HepG2 (cell line): ENCODE results near the gene IL17RC. TPM values are rescaled to one million over a fixed set of nuclear protein-coding genes. Genes with fewer than 3 reads are reported as not detected.
A peak's percentile ranks its signal among the peaks of the same experiment; 100 is the strongest.

ENCODE experiments used
- BCL6 ChIP-seq: IDR thresholded peaks from 2 replicates; pipeline ENCODE4 v1.6.1; 2016; ENCODE audit warnings: missing genetic modification reagents, missing compliant biosample characterization
- FOXA3 ChIP-seq: IDR thresholded peaks from 2 replicates; pipeline ENCODE4 v1.6.1; 2016; ENCODE audit warnings: missing genetic modification reagents, missing compliant biosample characterization
- POLR2AphosphoS5 ChIP-seq: IDR thresholded peaks from 2 replicates; pipeline ENCODE4 v1.6.1; 2012; ENCODE audit warnings: low read depth, low read length
- ZBTB38 ChIP-seq: sonication (generic); formaldehyde crosslinking; IDR thresholded peaks from 2 replicates; pipeline ENCODE4 v1.5.1; 2020; ENCODE audit warnings: mild to moderate bottlenecking, missing genetic modification reagents
- ZNF30 ChIP-seq: sonication (generic); formaldehyde crosslinking; IDR thresholded peaks from 2 replicates; pipeline ENCODE4 v1.5.0; 2020; ENCODE audit warnings: mild to moderate bottlenecking, missing genetic modification reagents
- ZNF34 ChIP-seq: sonication (generic); formaldehyde crosslinking; IDR thresholded peaks from 2 replicates; pipeline ENCODE4 v1.4.0; 2020; ENCODE audit warnings: mild to moderate bottlenecking, missing genetic modification reagents, borderline replicate concordance
- ZNF530 ChIP-seq: sonication (generic); formaldehyde crosslinking; IDR thresholded peaks from 2 replicates; pipeline ENCODE4 v1.5.0; 2020; ENCODE audit warnings: low read depth, mild to moderate bottlenecking, missing genetic modification reagents
- ZNF552 ChIP-seq: sonication (generic); formaldehyde crosslinking; IDR thresholded peaks from 2 replicates; pipeline ENCODE4 v1.9.0; 2022; ENCODE audit warnings: missing genetic modification reagents, mild to moderate bottlenecking, borderline replicate concordance
- ZNF816 ChIP-seq: sonication (generic); formaldehyde crosslinking; IDR thresholded peaks from 2 replicates; pipeline ENCODE4 v1.8.0; 2022; ENCODE audit warnings: missing genetic modification reagents, mild to moderate bottlenecking, borderline replicate concordance
- polyA plus RNA-seq, 8 experiments: library from polyadenylated mRNA; depleted of rRNA in 3 of 8; stranded (reverse) in 7 of 8; unstranded in 1 of 8; fragments of >200 nt; fragmentation: Illumina TruSeq in 4 of 8; extraction: Trizol in 4 of 8; gene quantifications; 2 replicates each; pipeline versions ENCODE4 v1.2.1 to v1.2.3, GENCODE V29; 2011 to 2016; ENCODE audit warnings: low read depth in 4 of 8, missing spikeins in 1 of 8, mixed read lengths in 1 of 8; ENCODE audit not compliant: insufficient read depth in 1 of 8
- total RNA-seq, 5 experiments: library from RNA; depleted of rRNA; stranded (reverse); fragments of >200 nt; fragmentation: Illumina TruSeq; extraction: Trizol; gene quantifications; 2 replicates each; pipeline ENCODE4 v1.2.3, GENCODE V29; 2016; ENCODE audit warnings: low read depth in 1 of 5
- TF ChIP-seq, protein P1 (sequence below): sonication (generic); formaldehyde crosslinking; IDR thresholded peaks from 2 replicates; pipeline ENCODE4 v1.5.1; 2020; ENCODE audit warnings: mild to moderate bottlenecking, missing genetic modification reagents, borderline replicate concordance
- TF ChIP-seq, protein P2 (sequence below): sonication (generic); formaldehyde crosslinking; IDR thresholded peaks from 2 replicates; pipeline ENCODE4 v1.4.0; 2020; ENCODE audit warnings: missing genetic modification reagents
- TF ChIP-seq, protein P3 (sequence below): IDR thresholded peaks from 2 replicates; pipeline ENCODE4 v1.6.1; 2016; ENCODE audit warnings: low read depth, missing genetic modification reagents, missing compliant biosample characterization

Gene IL17RC
- total and polyA plus RNA-seq, 2 of the 13 experiments (the other 11 are each of a cell fraction or from before 2014, with no cell fraction given): 20.7 to 24.0 TPM

DNA sequence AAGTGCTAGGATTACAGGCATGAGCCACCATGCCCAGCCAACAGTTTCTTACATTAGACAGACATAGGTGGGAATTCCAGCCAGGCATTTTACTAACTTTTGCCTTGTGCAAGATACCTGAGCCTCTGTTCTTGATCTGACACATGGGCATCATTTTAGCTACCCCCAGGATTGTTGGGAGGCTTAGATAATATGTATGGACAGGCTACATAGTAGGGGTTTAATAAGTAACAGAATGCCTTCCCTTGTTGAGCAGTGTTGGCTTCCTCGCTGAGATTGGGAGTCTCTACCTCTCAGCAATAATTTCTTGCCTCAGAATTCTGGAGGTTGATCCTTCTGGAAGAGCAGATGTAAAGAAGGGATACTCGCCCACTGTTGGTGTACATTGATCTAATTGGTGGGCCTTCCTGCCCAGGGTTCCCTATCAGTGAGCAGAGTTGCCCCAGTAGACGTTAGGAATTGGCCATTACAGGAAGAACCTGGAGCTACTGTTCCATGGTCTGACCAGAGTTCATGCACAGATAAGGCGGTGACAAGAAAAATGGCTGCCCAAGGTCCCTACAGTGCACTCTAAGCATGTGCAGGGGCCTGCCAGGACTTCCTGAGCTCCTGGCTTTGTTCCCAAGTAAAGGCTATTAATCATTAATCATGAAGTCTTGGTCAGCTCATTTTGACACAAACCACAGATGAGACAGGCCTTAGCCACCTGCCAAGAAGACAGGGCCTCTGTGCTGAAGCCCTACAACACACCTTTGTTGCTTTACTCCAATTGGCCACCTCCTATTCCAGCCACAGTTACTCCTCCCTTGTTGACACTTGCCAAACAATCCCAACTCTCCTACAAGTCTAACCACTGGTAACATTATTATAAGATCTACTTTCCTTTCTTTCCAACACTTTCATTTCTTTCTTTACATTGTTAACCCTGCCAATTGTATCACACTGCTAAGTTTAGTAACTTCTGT, 19.2 kb upstream of the IL17RC start (continued):
- TF ChIP-seq, protein P1, sequence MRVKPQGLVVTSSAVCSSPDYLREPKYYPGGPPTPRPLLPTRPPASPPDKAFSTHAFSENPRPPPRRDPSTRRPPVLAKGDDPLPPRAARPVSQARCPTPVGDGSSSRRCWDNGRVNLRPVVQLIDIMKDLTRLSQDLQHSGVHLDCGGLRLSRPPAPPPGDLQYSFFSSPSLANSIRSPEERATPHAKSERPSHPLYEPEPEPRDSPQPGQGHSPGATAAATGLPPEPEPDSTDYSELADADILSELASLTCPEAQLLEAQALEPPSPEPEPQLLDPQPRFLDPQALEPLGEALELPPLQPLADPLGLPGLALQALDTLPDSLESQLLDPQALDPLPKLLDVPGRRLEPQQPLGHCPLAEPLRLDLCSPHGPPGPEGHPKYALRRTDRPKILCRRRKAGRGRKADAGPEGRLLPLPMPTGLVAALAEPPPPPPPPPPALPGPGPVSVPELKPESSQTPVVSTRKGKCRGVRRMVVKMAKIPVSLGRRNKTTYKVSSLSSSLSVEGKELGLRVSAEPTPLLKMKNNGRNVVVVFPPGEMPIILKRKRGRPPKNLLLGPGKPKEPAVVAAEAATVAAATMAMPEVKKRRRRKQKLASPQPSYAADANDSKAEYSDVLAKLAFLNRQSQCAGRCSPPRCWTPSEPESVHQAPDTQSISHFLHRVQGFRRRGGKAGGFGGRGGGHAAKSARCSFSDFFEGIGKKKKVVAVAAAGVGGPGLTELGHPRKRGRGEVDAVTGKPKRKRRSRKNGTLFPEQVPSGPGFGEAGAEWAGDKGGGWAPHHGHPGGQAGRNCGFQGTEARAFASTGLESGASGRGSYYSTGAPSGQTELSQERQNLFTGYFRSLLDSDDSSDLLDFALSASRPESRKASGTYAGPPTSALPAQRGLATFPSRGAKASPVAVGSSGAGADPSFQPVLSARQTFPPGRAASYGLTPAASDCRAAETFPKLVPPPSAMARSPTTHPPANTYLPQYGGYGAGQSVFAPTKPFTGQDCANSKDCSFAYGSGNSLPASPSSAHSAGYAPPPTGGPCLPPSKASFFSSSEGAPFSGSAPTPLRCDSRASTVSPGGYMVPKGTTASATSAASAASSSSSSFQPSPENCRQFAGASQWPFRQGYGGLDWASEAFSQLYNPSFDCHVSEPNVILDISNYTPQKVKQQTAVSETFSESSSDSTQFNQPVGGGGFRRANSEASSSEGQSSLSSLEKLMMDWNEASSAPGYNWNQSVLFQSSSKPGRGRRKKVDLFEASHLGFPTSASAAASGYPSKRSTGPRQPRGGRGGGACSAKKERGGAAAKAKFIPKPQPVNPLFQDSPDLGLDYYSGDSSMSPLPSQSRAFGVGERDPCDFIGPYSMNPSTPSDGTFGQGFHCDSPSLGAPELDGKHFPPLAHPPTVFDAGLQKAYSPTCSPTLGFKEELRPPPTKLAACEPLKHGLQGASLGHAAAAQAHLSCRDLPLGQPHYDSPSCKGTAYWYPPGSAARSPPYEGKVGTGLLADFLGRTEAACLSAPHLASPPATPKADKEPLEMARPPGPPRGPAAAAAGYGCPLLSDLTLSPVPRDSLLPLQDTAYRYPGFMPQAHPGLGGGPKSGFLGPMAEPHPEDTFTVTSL (CRISPR knock-in tag): 0 out of 2 replicates have a peak, but pooled peaks have one; percentile 25
- TF ChIP-seq, protein P2, sequence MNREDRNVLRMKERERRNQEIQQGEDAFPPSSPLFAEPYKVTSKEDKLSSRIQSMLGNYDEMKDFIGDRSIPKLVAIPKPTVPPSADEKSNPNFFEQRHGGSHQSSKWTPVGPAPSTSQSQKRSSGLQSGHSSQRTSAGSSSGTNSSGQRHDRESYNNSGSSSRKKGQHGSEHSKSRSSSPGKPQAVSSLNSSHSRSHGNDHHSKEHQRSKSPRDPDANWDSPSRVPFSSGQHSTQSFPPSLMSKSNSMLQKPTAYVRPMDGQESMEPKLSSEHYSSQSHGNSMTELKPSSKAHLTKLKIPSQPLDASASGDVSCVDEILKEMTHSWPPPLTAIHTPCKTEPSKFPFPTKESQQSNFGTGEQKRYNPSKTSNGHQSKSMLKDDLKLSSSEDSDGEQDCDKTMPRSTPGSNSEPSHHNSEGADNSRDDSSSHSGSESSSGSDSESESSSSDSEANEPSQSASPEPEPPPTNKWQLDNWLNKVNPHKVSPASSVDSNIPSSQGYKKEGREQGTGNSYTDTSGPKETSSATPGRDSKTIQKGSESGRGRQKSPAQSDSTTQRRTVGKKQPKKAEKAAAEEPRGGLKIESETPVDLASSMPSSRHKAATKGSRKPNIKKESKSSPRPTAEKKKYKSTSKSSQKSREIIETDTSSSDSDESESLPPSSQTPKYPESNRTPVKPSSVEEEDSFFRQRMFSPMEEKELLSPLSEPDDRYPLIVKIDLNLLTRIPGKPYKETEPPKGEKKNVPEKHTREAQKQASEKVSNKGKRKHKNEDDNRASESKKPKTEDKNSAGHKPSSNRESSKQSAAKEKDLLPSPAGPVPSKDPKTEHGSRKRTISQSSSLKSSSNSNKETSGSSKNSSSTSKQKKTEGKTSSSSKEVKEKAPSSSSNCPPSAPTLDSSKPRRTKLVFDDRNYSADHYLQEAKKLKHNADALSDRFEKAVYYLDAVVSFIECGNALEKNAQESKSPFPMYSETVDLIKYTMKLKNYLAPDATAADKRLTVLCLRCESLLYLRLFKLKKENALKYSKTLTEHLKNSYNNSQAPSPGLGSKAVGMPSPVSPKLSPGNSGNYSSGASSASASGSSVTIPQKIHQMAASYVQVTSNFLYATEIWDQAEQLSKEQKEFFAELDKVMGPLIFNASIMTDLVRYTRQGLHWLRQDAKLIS (CRISPR knock-in tag): no peak
- TF ChIP-seq POLR2AphosphoS5 (no peak; the same call in none of the 2 replicates), ZNF30 (no peak), ZNF34 (CRISPR knock-in tag) (peak; percentile 68; the same call in 1 of the 2 replicates), FOXA3 (CRISPR knock-in tag) (peak; percentile 94), BCL6 (CRISPR knock-in tag) (peak; percentile 52), ZNF816 (CRISPR knock-in tag) (no peak), ZNF530 (CRISPR knock-in tag) (no peak), ZBTB38 (CRISPR knock-in tag) (no peak), ZNF552 (CRISPR knock-in tag) (no peak)
- TF ChIP-seq, protein P3, sequence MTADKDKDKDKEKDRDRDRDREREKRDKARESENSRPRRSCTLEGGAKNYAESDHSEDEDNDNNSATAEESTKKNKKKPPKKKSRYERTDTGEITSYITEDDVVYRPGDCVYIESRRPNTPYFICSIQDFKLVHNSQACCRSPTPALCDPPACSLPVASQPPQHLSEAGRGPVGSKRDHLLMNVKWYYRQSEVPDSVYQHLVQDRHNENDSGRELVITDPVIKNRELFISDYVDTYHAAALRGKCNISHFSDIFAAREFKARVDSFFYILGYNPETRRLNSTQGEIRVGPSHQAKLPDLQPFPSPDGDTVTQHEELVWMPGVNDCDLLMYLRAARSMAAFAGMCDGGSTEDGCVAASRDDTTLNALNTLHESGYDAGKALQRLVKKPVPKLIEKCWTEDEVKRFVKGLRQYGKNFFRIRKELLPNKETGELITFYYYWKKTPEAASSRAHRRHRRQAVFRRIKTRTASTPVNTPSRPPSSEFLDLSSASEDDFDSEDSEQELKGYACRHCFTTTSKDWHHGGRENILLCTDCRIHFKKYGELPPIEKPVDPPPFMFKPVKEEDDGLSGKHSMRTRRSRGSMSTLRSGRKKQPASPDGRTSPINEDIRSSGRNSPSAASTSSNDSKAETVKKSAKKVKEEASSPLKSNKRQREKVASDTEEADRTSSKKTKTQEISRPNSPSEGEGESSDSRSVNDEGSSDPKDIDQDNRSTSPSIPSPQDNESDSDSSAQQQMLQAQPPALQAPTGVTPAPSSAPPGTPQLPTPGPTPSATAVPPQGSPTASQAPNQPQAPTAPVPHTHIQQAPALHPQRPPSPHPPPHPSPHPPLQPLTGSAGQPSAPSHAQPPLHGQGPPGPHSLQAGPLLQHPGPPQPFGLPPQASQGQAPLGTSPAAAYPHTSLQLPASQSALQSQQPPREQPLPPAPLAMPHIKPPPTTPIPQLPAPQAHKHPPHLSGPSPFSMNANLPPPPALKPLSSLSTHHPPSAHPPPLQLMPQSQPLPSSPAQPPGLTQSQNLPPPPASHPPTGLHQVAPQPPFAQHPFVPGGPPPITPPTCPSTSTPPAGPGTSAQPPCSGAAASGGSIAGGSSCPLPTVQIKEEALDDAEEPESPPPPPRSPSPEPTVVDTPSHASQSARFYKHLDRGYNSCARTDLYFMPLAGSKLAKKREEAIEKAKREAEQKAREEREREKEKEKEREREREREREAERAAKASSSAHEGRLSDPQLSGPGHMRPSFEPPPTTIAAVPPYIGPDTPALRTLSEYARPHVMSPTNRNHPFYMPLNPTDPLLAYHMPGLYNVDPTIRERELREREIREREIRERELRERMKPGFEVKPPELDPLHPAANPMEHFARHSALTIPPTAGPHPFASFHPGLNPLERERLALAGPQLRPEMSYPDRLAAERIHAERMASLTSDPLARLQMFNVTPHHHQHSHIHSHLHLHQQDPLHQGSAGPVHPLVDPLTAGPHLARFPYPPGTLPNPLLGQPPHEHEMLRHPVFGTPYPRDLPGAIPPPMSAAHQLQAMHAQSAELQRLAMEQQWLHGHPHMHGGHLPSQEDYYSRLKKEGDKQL (CRISPR knock-in tag): 0 out of 2 replicates have a peak, but pooled peaks have one; percentile 16
